Adrenal gland (tissue), 12 donors: ENCODE data around the gene PAGE4. TPM values are rescaled to one million over a fixed set of nuclear protein-coding genes. Genes with fewer than 3 reads are reported as not detected.

Experiments
- DNase-seq, 7 donors: peaks; one replicate each; pipeline ENCODE4 v3.0.0-alpha.2; 2019 to 2020
- H3K27ac ChIP-seq, 5 donors: fragments of 200-600 bp; sonication (generic) in 4 of 5; 1 replicate in 3 of 5; 2 replicates in 2 of 5; pipeline versions ENCODE4 v1.5.1 to v1.8.0; 2016 to 2020; ENCODE audit warnings: mild to moderate bottlenecking in 1 of 5
- H3K27me3 ChIP-seq: fragments of 200-600 bp; 2 replicates; pipeline ENCODE4 v1.8.0; 2021
- H3K36me3 ChIP-seq, 2 donors: fragments of 200-600 bp; replicated peaks in 1 of 2; 1 replicate in 1 of 2; 2 replicates in 1 of 2; pipeline versions ENCODE4 v1.5.1 to v1.8.0; 2018 to 2022
- H3K4me1 ChIP-seq, 2 donors: fragments of 200-600 bp; replicated peaks in 1 of 2; 1 replicate in 1 of 2; 2 replicates in 1 of 2; pipeline versions ENCODE4 v1.5.1 to v1.8.0; 2018 to 2021
- H3K4me3 ChIP-seq, 4 donors: fragments of 200-600 bp; sonication (generic) in 3 of 4; one replicate each; pipeline ENCODE4 v1.5.1; 2016 to 2018
- H3K9me3 ChIP-seq, 3 donors: fragments of 200-600 bp; sonication (generic) in 1 of 3; replicated peaks in 1 of 3; 1 replicate in 2 of 3; 2 replicates in 1 of 3; pipeline versions ENCODE4 v1.5.1 to v1.8.0; 2016 to 2021
- CTCF ChIP-seq, 6 experiments: fragments of 450-650 bp in 4 of 6; fragments of 200-600 bp in 2 of 6; sonication (generic) in 1 of 6; IDR thresholded peaks; 1 replicate in 5 of 6; 2 replicates in 1 of 6; pipeline versions ENCODE4 v1.5.1 to v1.8.0; 2016 to 2021; ENCODE audit warnings: antibody characterized with exemption in 6 of 6, mild to moderate bottlenecking in 2 of 6, moderate library complexity in 1 of 6
- POLR2A ChIP-seq, 2 donors: fragments of 450-650 bp; IDR thresholded peaks; one replicate each; pipeline ENCODE4 v1.6.1; 2017; ENCODE audit warnings: antibody characterized with exemption in 2 of 2, mild to moderate bottlenecking in 2 of 2, moderate library complexity in 1 of 2
- WGBS, 4 donors: extraction: QIAGEN DNeasy Blood & Tissue Kit in 2 of 4; methylation state at CpG; one replicate each; pipeline versions ENCODE4 v1.1.5 to v1.1.7; 2013 to 2017; 5-methylcytosine and 5-hydroxymethylcytosine counted together
- intact Hi-C, 2 donors: fragments of 100-400 bp; cut with DNase I; formaldehyde crosslinking; loops; one replicate each; pipeline versions ENCODE4 v1.14.1 to v1.15.0; 2022 to 2023
- polyA plus RNA-seq, 3 donors: library from polyadenylated mRNA; stranded (reverse); fragments of 200-250 nt in 2 of 3; fragments of 350-450 nt in 1 of 3; fragmentation: Illumina TruSeq in 1 of 3; extraction: RNeasy Lipid Tissue Mini Kit (QIAGEN cat#74804) in 1 of 3; gene quantifications; one replicate each; pipeline ENCODE4 v1.2.3, GENCODE V29; 2013 to 2014
- total RNA-seq, 9 donors: library from RNA; depleted of rRNA in 4 of 9; stranded (reverse); fragments of >200 nt in 4 of 9; fragments of 120-200 nt in 1 of 9; fragmentation: NEBNext Ultra II Directional in 1 of 9; extraction: Animal tissue kit (Norgen Biotek cat#: 25700) in 1 of 9; gene quantifications; one replicate each; pipeline versions ENCODE4 v1.1.0 to v1.2.4, GENCODE V29; 2013 to 2023
- donor health status: healthy with polysubstance abuse.
- donor health status: Bipolar disorder and iron deficiency.
- donor health status: DM: yes; HTN: yes; CAD: no.
- donor health status: DM: no; HTN: no; CAD: no.
- donor health status: DM: no; HTN: no; CAD: no.
- donor health status: DM: yes; HTN: yes; CAD: no.

PAGE4 gene
- total and polyA plus RNA-seq, 12 donors = 0.83 to 9.7 (median 3.3) TPM; not detected in 6

GRCh38 chrX:49845701-49846403 lies 16.7 kb downstream of the PAGE4 start:
- 68 to 87% (median 79%) methylated on average over 4 of the region's 4 CpGs for WGBS, 4 donors

GRCh38 chrX:49846522-49846921 lies 17.4 kb downstream of the PAGE4 start:
- Histone ChIP-seq H3K27ac (no peak overlapping the region), H3K27me3 (peaks cover 11% of the 10 kb centered on the region), H3K4me1 (no peaks in the 10 kb centered on the region), H3K9me3 (no peaks in the 10 kb centered on the region), H3K36me3 (no peaks in the 10 kb centered on the region), H3K4me3 (no peak overlapping the region)
- WGBS, 4 donors = 51 to 65% (median 59%) methylated on average over 1 of the region's 1 CpG
- TF ChIP-seq CTCF (IDR thresholded peaks at IDR 0.05) = no peak
- TF ChIP-seq POLR2A (IDR thresholded peaks at IDR 0.05) = no peak
- intact Hi-C loops = no loop called here
- no peak for DNase-seq

More at GRCh38 chrX:49845701-49846403, 16.7 kb downstream of the PAGE4 start:
- H3K9me3 ChIP-seq = no peaks in the 10 kb centered on the region
- no peak for DNase-seq
- TF ChIP-seq POLR2A (IDR thresholded peaks at IDR 0.05) (no peak), CTCF (IDR thresholded peaks at IDR 0.05) (no peak)
- H3K36me3 ChIP-seq = no peaks in the 10 kb centered on the region
- H3K4me3 ChIP-seq = no peak overlapping the region
- no peak overlapping the region for H3K27ac ChIP-seq
- intact Hi-C loops = no loop called here
- peaks cover 11% of the 10 kb centered on the region for H3K27me3 ChIP-seq
- H3K4me1 ChIP-seq = no peaks in the 10 kb centered on the region

GRCh38 chrX:49848275-49848674 lies 19.2 kb downstream of the PAGE4 start:
- H3K27me3 ChIP-seq = peaks cover 11% of the 10 kb centered on the region
- H3K27ac ChIP-seq = no peak overlapping the region
- 60 to 82% (median 65%) methylated on average over 1 to 3 of the region's 3 CpGs for WGBS, 4 donors
- H3K4me1 ChIP-seq = no peaks in the 10 kb centered on the region
- intact Hi-C loops = no loop called here
- no peaks in the 10 kb centered on the region for H3K9me3 ChIP-seq
- TF ChIP-seq CTCF (IDR thresholded peaks at IDR 0.05) = no peak
- TF ChIP-seq POLR2A (IDR thresholded peaks at IDR 0.05) = no peak
- DNase-seq = no peak
- no peaks in the 10 kb centered on the region for H3K36me3 ChIP-seq
- H3K4me3 ChIP-seq = no peak overlapping the region

- DNase-seq = no peak
- H3K36me3 ChIP-seq = no peaks in the 10 kb centered on the region
- no peak overlapping the region for H3K27ac ChIP-seq
- H3K4me1 ChIP-seq = no peaks in the 10 kb centered on the region
- no peaks in the 10 kb centered on the region for H3K9me3 ChIP-seq
- peaks cover 12% of the 10 kb centered on the region for H3K27me3 ChIP-seq
- no peak for TF ChIP-seq CTCF (IDR thresholded peaks at IDR 0.05)
- TF ChIP-seq POLR2A (IDR thresholded peaks at IDR 0.05) = no peak
- H3K4me3 ChIP-seq = no peak overlapping the region
- 29 to 72% (median 62%) methylated on average over 1 of the region's 1 CpG for WGBS, 4 donors
- intact Hi-C loops = no loop called here
These were observed 20.9 kb downstream of the PAGE4 start for GRCh38 chrX:49850028-49850427.
